Measurements from ENCODE around the gene ZEB2.

The ZEB2 gene

DNA sequence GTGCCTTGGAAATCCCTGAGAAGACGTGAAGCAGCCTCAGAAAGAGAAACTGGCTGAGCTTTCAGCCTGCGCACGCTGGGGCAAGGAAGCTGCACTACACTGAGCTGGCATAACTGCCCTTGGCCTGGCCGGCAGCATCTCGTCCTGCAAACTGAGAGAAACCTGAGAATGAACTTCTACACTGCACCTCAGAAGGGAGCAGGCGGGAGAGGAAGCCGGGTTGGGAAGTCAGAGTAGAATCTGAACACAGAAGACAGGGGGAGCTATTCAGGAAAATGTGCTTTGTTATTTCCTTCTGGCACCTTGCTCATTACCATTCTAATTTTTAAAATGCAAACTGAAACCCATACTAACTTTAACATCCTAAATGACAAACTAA is 70.9 kb downstream of the ZEB2 start:
- no peak for DNase-seq (ENCODE audit: low spot score)

DNA sequence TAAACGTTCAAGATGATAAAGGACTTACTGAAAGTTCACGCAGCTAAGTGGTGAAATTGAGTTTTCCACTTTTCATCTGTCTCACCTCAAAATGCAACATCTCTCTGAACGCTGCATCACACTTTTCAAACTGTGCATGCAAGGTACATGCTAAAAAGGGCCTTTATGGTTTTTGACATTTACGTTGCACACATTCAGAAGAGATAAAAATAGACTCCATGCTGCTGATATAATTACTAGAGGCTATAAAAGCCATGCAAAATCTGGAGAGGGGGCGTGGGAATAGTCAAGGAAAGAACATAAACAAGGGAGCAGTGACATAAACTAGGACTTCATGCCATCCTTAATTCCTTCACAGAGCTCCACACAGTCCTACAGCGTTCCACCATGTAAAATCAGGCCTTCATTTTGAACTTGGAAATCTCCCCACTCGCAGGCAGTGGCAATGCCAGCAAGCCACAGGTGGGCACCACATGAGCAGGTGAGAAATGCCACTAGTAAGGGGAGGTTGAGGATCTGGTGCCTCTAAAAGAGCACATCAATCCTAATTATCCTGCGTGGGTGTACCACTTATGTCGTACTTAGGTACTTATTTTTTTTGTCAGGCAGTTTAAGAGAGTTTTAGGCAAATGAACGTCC is 71.4 kb downstream of the ZEB2 start:
- no peak for DNase-seq (ENCODE audit: low spot score)

- DNase-seq (ENCODE audit: low spot score): no peak
These were observed 72.4 kb downstream of the ZEB2 start for GRCh38 chr2:144447535-144447934.

DNA sequence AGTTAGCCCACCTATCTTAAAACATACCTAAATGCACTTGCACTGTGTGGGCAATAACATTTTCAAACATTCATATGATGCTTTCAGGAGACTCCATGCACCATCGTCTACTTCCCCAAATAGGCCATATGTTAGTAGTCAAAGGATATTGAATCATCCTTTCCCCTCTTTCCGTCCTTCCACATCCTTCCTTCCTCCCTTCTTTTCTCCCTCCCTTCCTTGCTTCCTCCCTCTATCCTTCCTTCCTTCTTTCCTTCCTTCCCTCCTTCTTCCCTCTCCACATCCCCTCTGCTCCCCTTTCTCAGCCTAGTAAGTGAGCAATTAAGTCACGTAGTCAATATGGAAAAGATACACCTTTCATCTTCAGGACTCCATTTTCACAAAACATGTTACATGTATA is 73.8 kb downstream of the ZEB2 start:
- DNase-seq (ENCODE audit: low spot score): no peak

GRCh38 chr2:144445196-144445595 is 74.7 kb downstream of the ZEB2 start:
- no peak for DNase-seq (ENCODE audit: low spot score)

GRCh38 chr2:144443837-144444817 is 75.8 kb downstream of the ZEB2 start:
- DNase-seq (ENCODE audit: low spot score): no peak

DNA sequence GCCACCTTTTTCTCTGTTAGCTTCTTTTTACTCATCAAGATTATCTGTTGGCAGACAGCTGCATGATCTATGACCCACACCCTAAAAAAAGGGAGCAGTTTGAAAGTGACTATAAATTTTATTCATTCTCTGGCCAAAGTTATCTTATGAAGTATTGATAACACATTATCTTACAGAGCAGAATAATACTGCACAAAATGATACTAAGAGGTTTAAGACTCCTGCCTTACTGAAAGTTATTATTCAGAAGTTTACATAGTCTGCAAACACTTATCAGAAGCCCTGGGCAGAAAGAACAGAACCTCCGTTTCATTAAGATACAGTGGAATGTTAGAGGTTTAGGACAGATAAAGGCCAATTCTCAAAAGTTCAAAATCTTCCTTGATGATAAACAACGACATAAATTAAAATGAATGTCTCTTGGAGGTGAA is 78.2 kb downstream of the ZEB2 start:
- peak; percentile 64 for DNase-seq (ENCODE audit: low spot score)

DNA sequence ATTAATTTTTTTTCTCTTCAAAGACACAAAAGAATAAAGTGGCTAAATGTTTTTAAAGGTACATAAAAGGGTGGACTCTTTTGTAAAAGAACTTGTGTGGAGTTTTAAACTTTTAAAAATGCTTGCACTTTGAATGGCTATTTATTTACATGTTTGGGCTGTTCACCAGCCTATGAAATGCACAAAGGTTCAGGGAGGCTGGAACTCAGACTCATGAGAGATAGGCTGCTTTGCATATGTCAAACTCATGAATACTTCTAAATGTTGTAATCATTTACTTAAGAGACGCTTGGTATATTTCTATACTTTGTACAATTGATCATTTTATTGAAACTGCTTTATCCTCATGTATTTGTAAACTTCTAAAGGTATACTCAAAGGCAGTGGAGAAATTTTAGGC is 79.9 kb downstream of the ZEB2 start:
- DNase-seq (ENCODE audit: low spot score): no peak

DNA sequence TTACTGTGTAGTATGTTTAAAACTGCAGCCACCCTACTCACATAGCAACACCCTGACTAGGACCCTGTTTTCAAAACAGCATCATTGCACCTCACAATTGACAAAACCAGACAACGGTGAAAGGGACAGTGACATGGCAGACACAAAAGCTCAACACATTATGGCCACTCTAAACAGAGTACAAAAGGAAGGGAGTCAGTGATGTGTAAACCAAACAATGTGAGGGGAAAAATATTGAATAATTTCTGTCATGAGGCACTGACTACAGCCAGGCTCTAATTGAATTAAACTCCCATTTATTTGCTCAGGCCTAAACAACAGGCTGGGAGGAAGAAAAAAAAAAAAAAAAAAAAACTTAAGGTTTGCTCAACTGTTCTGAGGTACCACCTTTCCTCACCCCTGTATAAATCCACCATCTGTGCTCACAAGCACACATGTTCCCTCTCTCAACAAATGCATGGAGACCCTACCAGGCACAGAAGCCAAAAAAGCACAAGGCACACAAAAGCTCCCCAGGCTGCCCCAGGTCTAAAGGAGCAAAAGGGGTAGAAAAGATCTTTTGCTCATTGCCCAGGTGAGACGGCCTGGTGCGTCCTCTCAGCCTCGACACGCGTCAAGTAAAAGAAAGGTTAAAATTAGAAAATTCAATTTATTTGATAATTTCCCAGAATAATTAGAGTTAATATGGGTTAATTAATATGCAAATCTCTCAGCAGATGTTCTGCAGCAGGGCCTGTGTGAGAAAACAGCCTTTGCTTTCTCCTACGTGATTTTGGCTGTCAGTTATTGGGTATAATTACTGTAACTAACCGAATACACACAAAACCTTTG is 80.9 kb downstream of the ZEB2 start:
- no peak for DNase-seq (ENCODE audit: low spot score)

DNA sequence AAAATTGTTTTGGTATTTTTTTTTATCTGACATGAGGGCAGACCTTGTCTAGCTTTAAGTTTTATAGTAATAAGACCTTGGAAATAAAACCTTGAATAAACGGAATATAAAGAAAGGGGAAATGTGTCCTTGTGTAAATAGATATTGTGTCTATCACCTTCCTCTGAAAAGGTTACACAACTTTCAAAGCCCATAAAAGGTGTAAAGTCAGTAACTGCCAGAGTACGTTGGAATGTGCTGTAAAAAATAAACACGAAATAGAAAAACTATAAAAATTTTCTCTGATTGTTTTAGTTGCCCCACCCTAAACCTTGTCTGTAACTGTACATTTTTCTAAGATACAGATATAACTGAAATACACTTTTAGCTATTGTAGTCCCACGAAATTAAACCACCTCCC is 82.3 kb downstream of the ZEB2 start:
- no peak for DNase-seq (ENCODE audit: low spot score)

DNA sequence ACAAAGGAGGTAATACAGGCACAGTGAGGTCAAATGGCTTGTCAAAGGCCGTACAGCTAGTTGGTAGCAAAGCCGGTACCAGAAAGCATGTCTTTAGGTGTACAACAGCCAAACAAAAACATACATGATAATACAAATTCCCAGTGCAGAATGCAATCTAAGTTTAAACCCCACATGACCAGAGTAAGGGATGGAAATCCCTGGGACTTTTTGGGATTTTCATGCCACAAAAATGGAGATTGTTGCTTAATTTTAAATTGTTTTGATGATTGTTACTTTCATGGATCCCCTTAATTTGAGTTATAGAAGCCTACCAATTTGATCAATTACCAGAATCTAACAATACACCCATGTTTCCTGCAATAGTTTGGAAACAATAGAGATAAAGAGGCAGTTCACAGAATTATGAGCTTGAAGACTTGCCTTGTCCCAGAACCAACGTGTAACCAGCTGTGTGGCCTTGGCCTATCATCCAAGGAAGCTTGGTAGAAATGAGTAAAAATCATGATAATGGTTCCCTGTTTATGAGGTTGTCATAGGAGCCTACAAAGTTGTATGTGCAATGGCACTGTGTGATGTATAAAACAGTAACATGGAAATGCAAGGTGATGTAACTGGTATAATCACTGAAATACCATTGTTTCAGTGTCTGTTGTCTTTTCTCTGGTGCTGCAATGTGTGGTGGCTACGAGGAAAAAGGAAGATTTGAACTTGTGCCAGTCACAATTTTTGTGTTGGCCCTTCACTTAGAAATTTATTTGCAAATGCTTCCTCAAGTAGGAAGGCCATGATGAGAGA is 85.3 kb downstream of the ZEB2 start:
- no peak for DNase-seq (ENCODE audit: low spot score)

- no peak for DNase-seq (ENCODE audit: low spot score)
These were observed 87.0 kb downstream of the ZEB2 start for GRCh38 chr2:144432921-144433320.

- DNase-seq (ENCODE audit: low spot score): no peak
These were observed 87.9 kb downstream of the ZEB2 start for GRCh38 chr2:144431998-144432397.

DNA sequence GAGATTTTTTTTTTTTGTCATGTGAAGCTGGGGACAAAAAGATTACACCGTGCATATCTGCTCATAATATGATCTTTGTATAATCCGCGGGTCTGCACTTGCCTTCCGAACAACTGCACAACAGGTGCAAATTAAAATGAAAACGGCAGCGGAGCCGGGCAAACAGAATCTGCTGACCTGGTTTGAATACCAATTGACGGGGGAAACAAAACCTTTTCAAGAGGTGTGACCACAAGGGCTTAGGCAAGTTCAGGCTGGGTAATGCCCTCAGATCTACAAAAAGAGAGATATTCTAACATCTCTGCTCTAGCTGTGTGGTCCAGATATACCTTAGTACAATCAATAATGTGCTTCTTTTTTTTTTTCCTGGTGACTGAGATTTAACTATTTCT is 88.5 kb downstream of the ZEB2 start:
- DNase-seq (ENCODE audit: low spot score): no peak

GRCh38 chr2:144430722-144431391 is 89.1 kb downstream of the ZEB2 start:
- DNase-seq (ENCODE audit: low spot score): no peak

DNA sequence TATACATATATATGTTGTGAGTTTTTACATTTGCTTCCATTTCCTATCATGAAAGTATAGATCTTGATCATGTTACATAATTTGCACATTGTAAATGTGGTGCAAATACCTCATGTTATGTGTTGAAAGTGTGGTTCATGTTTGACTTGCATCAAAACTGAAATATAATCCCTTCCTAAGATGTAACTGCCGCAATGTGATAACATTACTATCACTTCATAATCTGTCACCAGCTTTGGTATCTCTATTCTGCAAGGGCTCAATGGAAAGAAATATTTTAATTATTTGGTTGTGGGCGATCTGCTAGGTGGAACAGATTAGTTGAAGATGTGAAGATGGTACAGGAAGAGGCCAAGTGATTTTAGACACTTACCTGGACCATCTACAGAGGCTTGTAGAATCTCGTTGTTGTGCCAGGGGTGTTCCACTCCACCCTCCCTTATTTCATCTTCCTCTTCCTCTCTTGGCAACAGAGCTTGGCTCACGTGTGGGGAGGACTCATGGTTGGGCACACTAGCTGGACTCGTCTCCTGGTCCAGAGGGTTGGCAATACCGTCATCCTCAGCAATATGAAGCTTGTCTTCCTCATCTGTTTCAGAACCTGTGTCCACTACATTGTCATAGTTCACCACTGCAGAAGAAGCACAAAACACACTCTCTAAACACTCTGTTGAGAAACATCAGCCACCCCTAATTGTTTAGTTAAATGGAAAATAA is 90.4 kb downstream of the ZEB2 start:
- no peak for DNase-seq (ENCODE audit: low spot score)

DNA sequence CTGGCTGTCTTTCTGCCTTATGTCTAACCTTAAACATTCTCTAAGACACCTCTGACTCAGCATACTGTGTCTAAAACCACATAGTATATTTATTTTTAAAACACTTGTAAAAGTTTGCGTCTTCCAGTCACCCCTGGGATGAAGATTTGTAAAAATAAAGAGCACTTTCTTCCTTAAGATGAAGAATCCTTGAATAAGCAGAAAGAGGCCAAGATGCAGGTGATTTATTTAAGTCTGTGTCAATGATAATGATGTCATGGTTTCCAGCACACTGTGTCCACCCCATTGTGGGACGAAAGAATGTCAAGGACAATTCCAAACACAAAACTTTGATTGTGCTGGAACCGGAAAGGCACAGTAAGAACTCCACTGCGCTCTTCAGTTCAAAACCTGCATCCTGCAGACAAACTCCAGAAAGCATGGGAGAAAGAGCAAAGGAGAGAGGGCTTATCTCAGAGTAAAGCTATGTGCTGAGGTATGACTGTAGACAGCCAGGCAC is 92.9 kb downstream of the ZEB2 start:
- DNase-seq (ENCODE audit: low spot score): peak; percentile 22

DNA sequence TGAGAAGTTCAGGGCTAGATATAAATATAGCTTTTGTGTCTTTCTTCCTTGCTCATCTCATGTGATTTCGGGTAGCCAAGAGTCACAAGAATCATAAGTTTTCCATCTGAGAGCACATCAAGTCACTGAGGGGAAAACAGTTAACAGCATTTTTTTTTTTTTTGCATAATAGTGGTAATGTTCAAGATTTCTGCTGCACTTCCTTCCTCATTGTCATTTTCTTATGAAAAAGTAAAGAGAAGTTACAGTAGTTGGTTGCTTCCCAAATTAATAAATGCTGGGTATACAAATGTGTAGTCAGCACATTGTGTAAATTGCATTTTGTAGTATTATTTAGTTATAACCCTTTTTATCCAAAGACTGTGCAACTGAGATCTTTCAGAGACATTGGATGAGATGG is 93.6 kb downstream of the ZEB2 start:
- DNase-seq (ENCODE audit: low spot score): peak; percentile 10

DNA sequence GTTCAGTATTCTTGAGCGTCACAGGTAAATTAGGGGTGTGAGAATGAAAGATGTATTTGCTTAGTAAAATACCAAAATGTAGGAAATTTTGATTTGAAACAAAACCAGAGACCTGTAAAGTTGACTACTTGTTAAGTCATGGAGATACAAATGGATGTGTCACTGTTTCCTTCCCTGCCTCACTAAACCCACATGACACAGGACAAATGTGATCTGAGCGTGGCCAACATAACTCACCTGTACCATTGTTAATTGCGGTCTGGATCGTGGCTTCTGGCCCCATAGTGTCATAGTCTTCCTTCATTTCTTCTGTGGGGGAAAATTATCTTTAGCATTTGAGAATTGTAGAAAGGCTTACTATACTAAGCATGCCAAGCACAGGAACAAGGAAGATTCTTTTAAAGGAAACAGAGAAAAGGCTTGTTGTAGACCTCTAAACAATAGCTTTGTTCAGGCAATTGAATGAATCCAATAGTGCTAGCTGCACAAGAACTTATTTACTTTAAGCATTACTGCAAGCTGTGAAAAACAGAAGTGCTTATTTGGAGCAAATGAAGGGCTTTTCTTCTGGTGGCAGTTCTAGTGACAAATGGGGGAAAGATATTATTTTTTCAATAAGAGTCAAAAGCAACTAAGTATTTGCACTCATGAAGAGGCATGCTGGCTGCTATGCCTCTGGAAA is 95.2 kb downstream of the ZEB2 start:
- no peak for DNase-seq (ENCODE audit: low spot score)
